ENCODE data around the gene TUBB8B. TPM values are rescaled to one million over a fixed set of nuclear protein-coding genes. Genes with fewer than 3 reads are reported as not detected.
"Not testable (repeated sequence)": the region's sequence is repeated elsewhere in the genome, so short reads cannot be mapped to it uniquely, and the experiment has no call there.

The TUBB8B gene
- not detected in 2 replicates for total RNA-seq

DNA sequence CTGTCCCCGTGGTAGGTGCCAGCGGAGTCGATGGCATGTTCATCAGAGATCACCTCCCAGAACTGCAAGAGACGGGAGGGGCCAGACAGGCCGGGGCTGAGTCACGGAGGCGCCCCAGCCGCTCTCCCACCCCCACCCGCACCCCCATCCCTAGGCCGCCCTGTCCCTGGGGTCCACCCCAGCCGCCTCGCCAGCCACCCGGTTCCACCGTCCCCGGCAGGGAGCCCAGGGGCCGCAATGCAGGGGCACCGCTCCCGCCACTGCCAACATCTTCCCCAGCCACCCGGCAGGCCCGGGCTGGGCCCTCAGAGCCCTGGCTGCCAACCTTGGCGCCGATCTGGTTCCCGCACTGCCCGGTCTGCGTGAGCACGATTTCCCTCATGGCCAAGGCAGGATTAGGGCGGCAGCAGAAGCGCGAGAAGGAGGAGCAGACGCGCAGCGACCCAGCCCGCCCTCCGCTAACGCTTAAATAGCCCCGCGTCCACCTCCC lies at the start of gene TUBB8B:
TUBB8B (minus strand) TSS at position 440 of the 490 bp plus-strand sequence; CDS start at position 382, 58 bp downstream.
- H3K4me3 Mint-ChIP-seq; H3K9me3 Mint-ChIP-seq; H3K27me3 Mint-ChIP-seq (ENCODE audit: insufficient read depth); H3K4me1 Mint-ChIP-seq (ENCODE audit: low read depth); DNase-seq (ENCODE audit: low spot score); intact Hi-C loops (cut with micrococcal nuclease); H3K36me3 Mint-ChIP-seq (ENCODE audit: low read depth); H3K27ac Mint-ChIP-seq: not testable (repeated sequence)

DNA sequence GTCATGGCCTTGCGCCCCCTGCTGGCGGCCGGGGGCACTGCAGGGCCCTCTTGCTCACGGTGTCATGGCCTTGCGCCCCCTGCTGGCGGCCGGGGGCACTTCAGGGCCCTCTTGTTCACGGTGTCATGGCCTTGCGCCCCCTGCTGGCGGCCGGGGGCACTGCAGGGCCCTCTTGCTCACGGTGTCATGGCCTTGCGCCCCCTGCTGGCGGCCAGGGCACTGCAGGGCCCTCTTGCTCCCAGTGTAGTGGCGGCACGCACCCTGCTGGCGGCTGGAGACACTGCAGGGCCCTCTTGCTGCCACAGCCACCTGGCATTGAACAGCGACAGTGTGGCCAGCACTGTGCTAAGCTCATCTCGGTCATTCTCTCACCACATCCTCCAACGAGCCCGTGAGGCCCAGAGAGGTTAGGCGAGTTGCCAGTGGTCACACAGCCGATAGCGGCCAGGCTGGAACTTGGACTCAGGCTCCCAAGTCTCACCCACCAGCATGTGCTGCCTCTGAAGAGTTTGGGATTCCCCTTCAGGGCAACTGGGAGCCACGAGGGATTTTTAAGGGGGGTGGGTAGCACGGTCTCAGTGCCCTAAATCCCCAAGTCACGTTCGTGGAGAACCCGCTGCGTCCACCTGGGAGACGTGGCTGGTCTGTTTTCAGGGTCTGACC lies 48.0 kb upstream of the TUBB8B start:
- H3K27ac Mint-ChIP-seq; intact Hi-C loops (cut with micrococcal nuclease); H3K4me1 Mint-ChIP-seq (ENCODE audit: low read depth); DNase-seq (ENCODE audit: low spot score); H3K9me3 Mint-ChIP-seq; H3K36me3 Mint-ChIP-seq (ENCODE audit: low read depth); H3K4me3 Mint-ChIP-seq: not testable (repeated sequence)
- H3K27me3 Mint-ChIP-seq (ENCODE audit: insufficient read depth) = peaks cover 12% of the 10 kb centered on the region

DNA sequence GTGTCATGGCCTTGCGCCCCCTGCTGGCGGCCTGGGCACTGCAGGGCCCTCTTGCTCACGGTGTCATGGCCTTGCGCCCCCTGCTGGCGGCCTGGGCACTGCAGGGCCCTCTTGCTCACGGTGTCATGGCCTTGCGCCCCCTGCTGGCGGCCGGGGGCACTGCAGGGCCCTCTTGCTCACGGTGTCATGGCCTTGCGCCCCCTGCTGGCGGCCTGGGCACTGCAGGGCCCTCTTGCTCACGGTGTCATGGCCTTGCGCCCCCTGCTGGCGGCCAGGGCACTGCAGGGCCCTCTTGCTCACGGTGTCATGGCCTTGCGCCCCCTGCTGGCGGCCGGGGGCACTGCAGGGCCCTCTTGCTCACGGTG lies 47.3 kb upstream of the TUBB8B start:
- peaks cover 12% of the 10 kb centered on the region for H3K27me3 Mint-ChIP-seq (ENCODE audit: insufficient read depth)

DNA sequence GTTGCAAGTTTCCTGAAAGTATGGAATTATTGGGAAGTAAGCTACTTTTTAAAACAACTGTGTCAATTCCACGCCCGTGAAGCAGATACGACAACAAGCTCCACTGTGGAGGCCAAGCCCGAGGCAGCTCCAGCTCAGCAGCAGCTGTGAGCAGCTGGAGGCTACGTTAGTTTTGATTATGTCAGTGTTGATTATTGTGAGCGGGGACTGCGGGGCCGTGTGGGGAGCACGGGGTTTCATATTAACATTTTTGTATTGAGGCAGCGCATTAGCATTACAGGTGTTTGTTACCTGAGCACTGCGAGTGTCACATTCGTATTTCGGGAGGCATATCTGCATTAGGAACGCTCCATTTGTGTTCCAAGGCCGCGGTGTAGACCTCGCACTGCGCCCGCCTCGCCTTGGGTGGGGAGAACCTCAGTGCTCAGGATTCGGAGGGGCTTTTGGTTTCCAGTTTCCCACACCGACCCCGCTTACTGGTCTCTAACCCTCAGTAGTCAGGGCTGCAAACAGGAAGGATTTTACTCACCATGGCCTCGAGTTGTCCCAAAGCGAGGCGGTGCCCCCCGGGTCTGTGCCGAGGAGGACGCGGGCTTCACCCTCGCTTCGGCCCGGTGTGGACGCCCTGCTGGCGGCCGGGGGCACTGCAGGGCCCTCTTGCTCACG lies 46.8 kb upstream of the TUBB8B start:
- intact Hi-C loops (cut with micrococcal nuclease); H3K4me1 Mint-ChIP-seq (ENCODE audit: low read depth); H3K27me3 Mint-ChIP-seq (ENCODE audit: insufficient read depth); H3K27ac Mint-ChIP-seq; DNase-seq (ENCODE audit: low spot score); H3K9me3 Mint-ChIP-seq; H3K4me3 Mint-ChIP-seq; H3K36me3 Mint-ChIP-seq (ENCODE audit: low read depth): not testable (repeated sequence)

More for the DNA sequence above, 47.3 kb upstream of the TUBB8B start:
- H3K36me3 Mint-ChIP-seq (ENCODE audit: low read depth); intact Hi-C loops (cut with micrococcal nuclease); H3K4me3 Mint-ChIP-seq; H3K4me1 Mint-ChIP-seq (ENCODE audit: low read depth); H3K27ac Mint-ChIP-seq; H3K9me3 Mint-ChIP-seq: not testable (repeated sequence)
- DNase-seq (ENCODE audit: low spot score) = peak; percentile 37

DNA sequence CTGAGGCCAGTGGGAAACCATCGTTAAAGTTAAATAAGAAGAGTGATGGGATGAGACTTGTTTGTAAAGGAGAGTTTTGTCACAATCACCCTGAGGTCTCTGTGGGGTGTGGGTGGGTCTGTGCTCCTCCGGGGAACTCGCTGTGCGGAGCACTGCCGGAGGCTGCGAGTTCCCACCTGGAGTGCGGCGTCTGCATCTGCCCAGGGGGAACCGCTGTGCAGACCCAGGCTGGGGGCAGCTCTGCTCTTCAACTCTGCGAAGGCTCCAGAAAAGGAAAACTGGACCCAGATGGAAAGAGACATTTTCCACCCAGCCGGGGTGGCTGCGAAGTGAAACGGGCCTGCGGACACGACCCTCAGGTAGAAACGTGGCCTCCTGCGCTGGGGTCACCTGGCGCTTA lies 46.2 kb upstream of the TUBB8B start:
- DNase-seq (ENCODE audit: low spot score); H3K27me3 Mint-ChIP-seq (ENCODE audit: insufficient read depth); intact Hi-C loops (cut with micrococcal nuclease); H3K4me3 Mint-ChIP-seq; H3K9me3 Mint-ChIP-seq; H3K27ac Mint-ChIP-seq; H3K4me1 Mint-ChIP-seq (ENCODE audit: low read depth); H3K36me3 Mint-ChIP-seq (ENCODE audit: low read depth): not testable (repeated sequence)

DNA sequence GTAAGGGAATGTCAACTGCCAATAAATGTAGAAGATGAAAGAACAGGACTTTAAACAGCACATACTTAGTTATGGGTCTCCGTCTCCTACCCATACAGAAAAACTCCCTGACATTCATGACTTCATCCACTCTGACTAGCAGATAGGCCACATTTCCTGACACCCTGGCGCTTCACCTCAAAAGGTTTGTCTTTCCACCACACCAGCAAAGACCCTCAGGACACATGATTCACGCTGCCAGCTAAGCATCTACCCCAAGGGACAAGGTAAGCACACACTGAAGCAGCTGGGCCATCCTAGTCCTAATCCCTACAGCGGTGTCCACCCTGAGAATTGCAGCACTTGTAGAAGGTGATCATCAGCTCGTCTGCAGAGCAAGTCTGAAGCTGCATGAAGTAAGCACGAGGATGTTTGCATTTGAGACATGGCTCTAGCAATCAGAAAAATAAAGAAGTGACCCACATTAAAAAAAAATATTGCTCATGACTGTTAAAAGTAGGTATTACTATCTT lies 44.5 kb upstream of the TUBB8B start:
- H3K36me3 Mint-ChIP-seq (ENCODE audit: low read depth); H3K4me3 Mint-ChIP-seq; H3K4me1 Mint-ChIP-seq (ENCODE audit: low read depth); H3K27ac Mint-ChIP-seq; DNase-seq (ENCODE audit: low spot score); H3K27me3 Mint-ChIP-seq (ENCODE audit: insufficient read depth); H3K9me3 Mint-ChIP-seq; intact Hi-C loops (cut with micrococcal nuclease): not testable (repeated sequence)

DNA sequence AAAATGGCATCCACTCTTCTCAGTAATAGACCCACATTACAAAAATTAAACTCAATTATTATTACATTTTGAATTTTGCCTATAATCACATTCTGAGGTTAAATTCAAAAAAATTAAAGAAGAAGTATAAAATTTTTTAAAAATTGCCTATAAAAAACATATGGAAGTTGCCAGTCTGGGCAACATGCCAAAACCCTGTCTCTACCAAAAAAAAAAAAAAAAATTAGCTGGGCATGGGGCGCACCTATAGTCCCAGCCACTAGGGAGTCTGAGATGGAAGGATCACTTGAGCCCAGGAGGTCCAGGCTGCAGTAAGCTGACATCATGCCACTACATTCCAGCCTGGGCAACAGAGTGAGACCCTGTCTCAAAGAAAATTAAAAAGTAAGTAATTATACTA lies 42.1 kb upstream of the TUBB8B start:
- H3K4me1 Mint-ChIP-seq (ENCODE audit: low read depth); H3K27me3 Mint-ChIP-seq (ENCODE audit: insufficient read depth); intact Hi-C loops (cut with micrococcal nuclease); H3K9me3 Mint-ChIP-seq; DNase-seq (ENCODE audit: low spot score); H3K27ac Mint-ChIP-seq; H3K4me3 Mint-ChIP-seq; H3K36me3 Mint-ChIP-seq (ENCODE audit: low read depth): not testable (repeated sequence)

DNA sequence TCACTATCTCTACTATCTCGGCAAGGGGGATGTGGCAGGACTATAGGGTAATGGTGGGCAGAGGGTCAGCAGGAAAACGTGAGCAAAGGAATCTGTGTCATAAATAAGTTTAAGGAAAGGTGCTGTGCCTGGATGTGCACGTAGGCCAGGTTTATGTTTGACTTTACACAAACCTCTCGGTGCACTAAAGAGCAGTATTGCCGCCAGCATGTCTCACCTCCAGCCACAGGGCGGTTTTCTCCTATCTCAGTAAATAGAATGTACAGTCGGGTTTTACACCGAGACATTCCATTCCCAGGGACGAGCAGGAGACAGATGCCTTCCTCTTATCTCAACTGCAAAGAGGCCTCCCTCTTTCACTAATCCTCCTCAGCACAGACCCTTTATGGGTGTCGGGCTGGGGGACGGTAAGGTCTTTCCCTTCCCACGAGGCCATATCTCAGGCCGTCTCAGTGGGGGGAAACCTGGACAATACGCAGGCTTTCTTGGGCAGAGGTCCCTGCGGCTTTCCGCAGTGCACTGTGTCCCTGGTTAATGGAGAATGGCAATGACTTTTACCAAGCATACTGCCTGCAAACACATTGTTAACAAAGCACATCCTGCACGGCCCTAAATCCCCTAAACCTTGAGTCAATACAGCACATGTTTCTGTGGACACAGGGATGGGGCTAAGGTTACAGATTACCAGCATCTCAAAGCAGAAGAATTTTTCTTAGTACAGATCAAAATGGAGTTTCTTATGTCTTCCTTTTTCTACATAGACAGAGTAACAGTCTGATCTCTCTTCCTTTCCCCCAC lies 41.2 kb upstream of the TUBB8B start:
- H3K4me1 Mint-ChIP-seq (ENCODE audit: low read depth); H3K9me3 Mint-ChIP-seq; intact Hi-C loops (cut with micrococcal nuclease); H3K4me3 Mint-ChIP-seq; H3K36me3 Mint-ChIP-seq (ENCODE audit: low read depth); H3K27me3 Mint-ChIP-seq (ENCODE audit: insufficient read depth); DNase-seq (ENCODE audit: low spot score); H3K27ac Mint-ChIP-seq: not testable (repeated sequence)

DNA sequence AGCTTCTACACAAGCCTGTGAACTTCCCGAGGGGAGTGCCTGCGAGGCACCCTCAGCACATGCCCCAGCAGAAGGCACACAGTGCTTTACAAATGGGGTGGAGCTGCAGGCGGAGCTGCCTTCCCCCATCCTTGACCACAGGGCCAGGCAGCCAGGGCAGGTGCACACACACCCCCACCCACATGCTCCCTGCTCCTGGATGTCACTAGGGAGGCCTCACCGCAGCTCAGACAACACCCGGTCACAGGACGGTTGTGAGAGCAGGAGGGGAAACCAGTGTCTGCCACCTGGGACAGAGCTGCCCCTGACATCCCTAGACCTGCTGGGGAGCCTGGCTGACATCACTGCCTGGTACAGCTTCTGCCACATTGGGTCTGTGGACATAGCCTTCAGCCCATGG lies 39.7 kb upstream of the TUBB8B start:
- H3K27ac Mint-ChIP-seq; H3K36me3 Mint-ChIP-seq (ENCODE audit: low read depth); intact Hi-C loops (cut with micrococcal nuclease); H3K4me3 Mint-ChIP-seq; DNase-seq (ENCODE audit: low spot score); H3K27me3 Mint-ChIP-seq (ENCODE audit: insufficient read depth); H3K9me3 Mint-ChIP-seq; H3K4me1 Mint-ChIP-seq (ENCODE audit: low read depth): not testable (repeated sequence)

DNA sequence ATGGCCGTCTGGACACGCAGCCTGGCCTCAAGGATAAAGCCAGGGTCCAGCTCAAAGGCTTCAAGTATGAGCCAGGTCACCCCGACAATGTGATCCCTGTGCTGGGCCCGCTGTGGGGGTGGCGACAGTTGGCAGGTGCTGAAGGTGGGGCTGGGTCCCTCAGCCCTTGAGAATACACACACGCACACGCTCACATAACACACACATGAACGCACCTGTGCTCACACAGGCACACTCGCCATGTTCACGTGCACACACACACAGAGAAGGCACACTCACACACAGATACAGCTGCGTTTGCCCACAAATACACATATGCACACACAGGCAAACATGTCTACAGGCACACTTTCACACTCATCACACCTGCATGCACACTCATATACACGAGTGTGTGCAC lies 35.4 kb upstream of the TUBB8B start:
- H3K36me3 Mint-ChIP-seq (ENCODE audit: low read depth); intact Hi-C loops (cut with micrococcal nuclease); H3K27ac Mint-ChIP-seq; H3K4me3 Mint-ChIP-seq; DNase-seq (ENCODE audit: low spot score); H3K9me3 Mint-ChIP-seq; H3K4me1 Mint-ChIP-seq (ENCODE audit: low read depth); H3K27me3 Mint-ChIP-seq (ENCODE audit: insufficient read depth): not testable (repeated sequence)

DNA sequence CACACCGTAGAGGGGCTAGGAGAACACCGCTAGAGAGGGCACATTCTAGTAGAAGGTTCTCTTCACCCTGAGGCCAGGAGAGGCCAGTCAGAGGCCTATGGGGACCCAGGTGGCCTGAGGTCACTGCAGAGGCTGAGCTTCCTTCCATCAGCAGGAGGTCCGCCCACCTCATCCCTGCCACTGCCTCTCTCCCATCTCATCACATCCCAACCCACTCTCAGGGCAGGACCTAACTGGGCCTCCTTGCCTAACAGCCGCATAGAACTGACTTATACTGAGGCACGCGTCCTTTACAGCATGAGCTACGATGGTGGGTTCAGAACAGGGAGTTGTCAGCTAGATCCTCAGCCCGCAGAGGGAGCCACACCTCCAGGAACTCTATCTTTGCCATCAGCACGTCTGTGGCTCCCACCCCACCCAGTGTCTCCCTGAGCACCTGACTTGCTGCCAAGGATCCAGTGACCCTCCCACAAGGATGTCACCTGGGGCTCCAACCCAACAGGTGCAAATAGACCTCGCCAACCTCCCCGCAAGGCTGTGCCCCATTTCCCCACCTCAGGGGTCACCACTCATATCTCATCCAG lies 33.3 kb upstream of the TUBB8B start:
- intact Hi-C loops (cut with micrococcal nuclease); H3K4me1 Mint-ChIP-seq (ENCODE audit: low read depth); H3K4me3 Mint-ChIP-seq; H3K36me3 Mint-ChIP-seq (ENCODE audit: low read depth); DNase-seq (ENCODE audit: low spot score); H3K27me3 Mint-ChIP-seq (ENCODE audit: insufficient read depth); H3K27ac Mint-ChIP-seq; H3K9me3 Mint-ChIP-seq: not testable (repeated sequence)

DNA sequence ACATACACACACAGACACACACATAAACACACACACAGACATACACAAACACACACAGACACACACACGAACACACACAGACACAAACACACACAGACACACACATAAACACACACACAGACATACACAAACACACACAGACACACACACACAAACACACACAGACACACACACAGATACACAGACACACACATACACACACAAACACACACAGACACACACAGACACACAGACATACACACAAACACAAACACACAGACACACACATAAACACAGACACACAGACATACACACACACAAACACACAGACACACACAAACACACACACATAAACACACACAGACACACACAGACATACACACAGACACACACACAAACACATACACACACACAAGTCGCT lies 31.5 kb upstream of the TUBB8B start:
- H3K4me3 Mint-ChIP-seq; H3K27me3 Mint-ChIP-seq (ENCODE audit: insufficient read depth); H3K36me3 Mint-ChIP-seq (ENCODE audit: low read depth); intact Hi-C loops (cut with micrococcal nuclease); H3K9me3 Mint-ChIP-seq; H3K4me1 Mint-ChIP-seq (ENCODE audit: low read depth); DNase-seq (ENCODE audit: low spot score); H3K27ac Mint-ChIP-seq: not testable (repeated sequence)

DNA sequence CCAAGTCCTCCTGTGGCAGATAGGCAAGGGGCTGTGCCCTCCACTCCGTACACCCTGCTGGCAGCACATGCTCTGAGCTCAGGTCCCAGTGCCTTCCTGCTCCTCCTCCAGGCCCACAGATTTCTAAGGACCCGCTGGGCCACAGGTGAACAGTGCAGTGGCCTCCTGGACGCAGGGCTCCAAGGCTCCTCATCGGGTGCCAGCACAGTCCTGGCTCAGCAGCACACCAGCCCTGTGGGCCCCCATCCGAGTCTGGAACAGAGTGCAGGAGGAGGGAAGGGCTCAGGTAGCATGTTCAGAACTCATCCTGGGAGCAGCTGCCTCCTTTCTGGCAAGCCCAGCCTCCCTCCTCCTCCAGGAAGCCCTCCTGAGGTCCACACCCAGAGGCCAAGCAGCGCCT lies 30.8 kb upstream of the TUBB8B start:
- H3K9me3 Mint-ChIP-seq; H3K36me3 Mint-ChIP-seq (ENCODE audit: low read depth); H3K4me1 Mint-ChIP-seq (ENCODE audit: low read depth); H3K27ac Mint-ChIP-seq; H3K27me3 Mint-ChIP-seq (ENCODE audit: insufficient read depth); H3K4me3 Mint-ChIP-seq; DNase-seq (ENCODE audit: low spot score); intact Hi-C loops (cut with micrococcal nuclease): not testable (repeated sequence)

Data from activated T-helper 1 cell treated with anti-CD3 and anti-CD28 coated beads, Interleukin-12 subunit alpha, Interleukin-12 subunit beta, Interleukin-2, Interleukin-4 antibody, amounts not matched to agents 30 ng/mL and 10 ng/mL and 1 ng/mL, durations not matched to agents 14 hours and 24 hours and 36 hours (primary cell).